HG02759 (cell line): ENCODE results near the gene NRP2.
A peak's percentile ranks its signal among the peaks of the same experiment; 100 is the strongest.

Experiments used
- ATAC-seq: cut with Tn5 transposase; IDR thresholded peaks from one replicate; pipeline ENCODE4 v1.9.1; 2021; ENCODE audit warnings: mild to moderate bottlenecking, moderate library complexity; ENCODE audit not compliant: unreplicated experiment

Gene NRP2

GRCh38 chr2:205686056-205686782, 3.9 kb downstream of the NRP2 start:
- ATAC-seq = no peak

- ATAC-seq = no peak
Observed at GRCh38 chr2:205686783-205687640, 4.7 kb downstream of the NRP2 start.

GRCh38 chr2:205687641-205687956, 5.3 kb downstream of the NRP2 start:
- ATAC-seq = no peak

GRCh38 chr2:205688417-205689200, 6.3 kb downstream of the NRP2 start:
- no peak for ATAC-seq

- ATAC-seq = no peak
Observed at GRCh38 chr2:205689820-205690219, 7.5 kb downstream of the NRP2 start.

- ATAC-seq = no peak
Observed at GRCh38 chr2:205692104-205692503, 9.8 kb downstream of the NRP2 start.

DNA sequence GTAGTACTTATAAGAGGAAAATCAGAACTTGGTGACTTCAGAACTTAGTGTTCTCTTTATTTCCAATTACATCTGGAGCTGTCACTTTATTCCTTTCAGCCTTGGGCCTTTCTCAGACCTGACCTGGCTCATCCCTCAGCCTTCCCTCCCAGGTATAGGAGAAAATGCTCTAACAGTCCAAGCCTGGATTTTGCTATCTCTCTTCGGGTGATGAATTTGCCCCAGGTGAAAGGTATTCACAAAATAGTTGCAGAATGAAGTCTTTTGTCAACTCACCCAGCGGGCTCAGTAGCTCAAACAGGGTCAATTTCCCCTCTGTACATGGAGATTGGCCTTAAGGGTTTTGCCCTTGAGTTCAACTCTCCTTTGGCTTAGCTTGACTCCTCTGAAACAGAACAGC, 12.0 kb downstream of the NRP2 start:
- ATAC-seq = no peak

DNA sequence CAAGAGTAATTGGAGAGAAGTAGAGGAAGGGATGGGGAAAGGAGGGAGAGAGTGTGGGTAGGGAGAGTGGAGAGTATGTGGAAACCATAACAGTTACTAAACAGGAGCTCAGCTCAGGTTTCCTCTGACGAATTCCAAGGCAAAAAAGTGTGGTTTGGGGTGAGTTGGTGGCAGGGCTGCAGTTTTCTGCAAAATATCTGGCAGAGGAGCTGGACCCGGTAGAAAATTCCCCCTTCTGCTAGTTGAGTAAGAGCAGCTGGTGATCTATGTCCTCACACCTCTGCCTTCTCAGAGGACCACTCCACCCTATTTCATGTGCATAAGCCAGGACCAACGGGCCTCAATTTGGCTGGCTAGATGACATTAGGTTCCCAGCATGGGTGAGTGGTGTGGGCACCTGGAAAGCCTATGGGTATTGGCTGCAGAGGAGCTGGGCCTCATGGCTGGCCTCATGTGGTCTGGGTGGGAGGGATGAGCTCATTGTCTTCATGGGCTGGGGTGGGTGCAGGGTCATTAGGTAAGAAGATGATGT, 13.2 kb downstream of the NRP2 start:
- ATAC-seq = no peak

DNA sequence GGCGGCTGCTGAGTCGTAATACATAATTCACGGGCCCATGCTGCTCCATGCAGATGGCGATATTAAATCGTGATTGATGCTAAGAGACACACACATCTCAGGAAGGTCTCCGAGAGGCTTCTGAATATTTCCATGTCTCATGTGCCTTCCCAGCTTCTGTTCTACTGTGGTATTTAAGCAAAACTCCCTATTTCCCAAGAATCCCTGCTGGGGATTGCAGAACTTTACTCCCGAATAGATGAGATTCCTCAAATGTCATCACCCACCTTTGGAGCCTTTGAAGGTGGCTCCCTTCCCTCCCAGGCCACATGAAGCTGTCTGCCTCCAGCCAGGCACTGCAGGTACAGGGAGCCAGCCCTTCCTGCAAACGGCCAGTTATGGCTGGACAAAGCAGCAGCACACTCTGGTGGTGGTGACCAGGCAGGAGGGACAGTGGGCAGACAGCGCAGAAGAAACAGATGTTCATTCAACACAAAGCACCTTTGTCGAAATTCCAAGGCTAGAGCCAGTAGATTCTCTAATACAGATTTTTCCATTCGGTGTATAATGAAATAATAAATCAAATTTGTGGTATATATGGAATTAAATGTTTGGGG, 14.1 kb downstream of the NRP2 start:
- ATAC-seq = no peak

- no peak for ATAC-seq
Observed at GRCh38 chr2:205696927-205697441, 14.7 kb downstream of the NRP2 start.

- no peak for ATAC-seq
Observed at GRCh38 chr2:205698286-205699268, 16.3 kb downstream of the NRP2 start.

- ATAC-seq = no peak
Observed at GRCh38 chr2:205699515-205700289, 17.4 kb downstream of the NRP2 start.

DNA sequence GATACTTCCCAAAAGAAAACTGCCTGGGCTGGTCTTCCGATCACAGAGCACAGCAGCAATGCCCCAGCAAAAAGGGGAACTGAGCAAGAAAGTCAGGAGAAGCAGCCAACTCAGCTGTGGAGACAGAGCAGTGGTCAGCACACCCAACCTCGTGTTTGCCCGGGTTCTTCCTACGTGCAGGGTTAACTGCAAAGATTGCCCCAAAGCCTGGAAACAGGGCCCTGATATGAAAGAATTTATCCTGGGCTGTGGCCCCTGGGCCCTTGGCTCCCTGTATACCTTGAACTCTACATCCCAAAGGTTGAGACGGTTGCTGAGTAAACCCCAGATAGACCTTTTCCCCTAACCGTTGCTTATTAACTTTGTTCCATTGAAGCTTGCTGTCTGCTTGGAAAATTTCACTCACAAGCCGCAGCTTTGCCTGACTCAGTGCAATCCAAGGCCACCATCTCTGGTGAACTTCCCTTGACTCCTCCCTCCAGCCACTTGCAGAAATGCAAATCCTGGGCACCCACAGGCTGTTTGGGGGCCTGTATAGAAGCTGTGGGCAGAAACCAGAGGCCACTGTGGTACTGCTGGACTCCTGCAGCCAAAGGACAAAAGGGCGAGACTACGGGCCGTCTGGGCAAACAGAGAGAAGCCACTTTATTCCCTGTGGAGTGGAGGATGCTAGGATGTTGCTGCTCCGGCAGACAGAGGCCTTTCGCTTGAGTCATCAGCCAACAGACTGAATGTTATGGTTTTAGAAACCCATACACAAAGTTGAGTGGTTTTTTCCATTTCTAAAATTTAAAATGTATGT, 18.2 kb downstream of the NRP2 start:
- peak; percentile 76 for ATAC-seq

- no peak for ATAC-seq
Observed at GRCh38 chr2:205701509-205701908, 19.2 kb downstream of the NRP2 start.

- no peak for ATAC-seq
Observed at GRCh38 chr2:205702576-205702975, 20.3 kb downstream of the NRP2 start.

DNA sequence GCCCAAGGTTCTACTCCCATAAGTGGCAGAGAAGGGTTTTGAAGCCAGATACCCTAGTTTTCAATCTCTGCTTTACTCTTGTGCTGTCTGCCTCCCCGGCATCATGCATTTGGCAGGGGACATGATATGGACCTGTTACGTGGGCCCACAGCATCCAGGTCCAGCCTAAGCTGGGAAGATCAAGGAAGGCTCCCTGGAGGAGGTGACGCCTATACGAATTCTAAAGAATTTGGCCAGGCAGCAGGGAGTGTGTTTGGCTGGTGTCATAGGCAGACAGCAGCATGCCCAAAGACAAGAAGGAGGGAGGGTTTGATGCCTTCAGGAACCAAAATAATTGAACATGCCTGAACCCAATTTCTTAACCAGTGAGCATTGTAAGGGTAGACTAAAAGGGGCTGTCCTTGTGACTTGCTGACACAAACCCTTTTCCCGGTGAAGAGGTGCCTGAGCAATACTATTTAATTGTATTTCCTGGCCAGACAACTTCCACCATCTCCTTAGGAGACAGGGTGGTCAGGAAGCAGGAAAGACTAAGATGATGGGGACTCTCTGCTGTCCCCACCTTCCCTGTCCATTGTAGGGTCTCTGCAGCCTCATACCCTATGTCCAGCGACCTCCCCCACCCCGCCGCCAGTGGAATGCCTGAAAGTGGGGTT, 21.3 kb downstream of the NRP2 start:
- no peak for ATAC-seq

GRCh38 chr2:205704127-205704741, 21.9 kb downstream of the NRP2 start:
- no peak for ATAC-seq
